ENCODE results near the gene HLA-C.
"Not testable (repeated sequence)": the region's sequence is repeated elsewhere in the genome, so short reads cannot be mapped to it uniquely, and the experiment has no call there.

The HLA-C gene

GRCh38 chr6:31271641-31272357 is at the start of gene HLA-C:
HLA-C (minus strand) TSS chr6:31272092; CDS start chr6:31272071, 21 bp downstream.
- peak in 1 of 2 experiments; percentile 39 for DNase-seq

GRCh38 chr6:31321005-31321707 is 49.3 kb upstream of the HLA-C start:
- no peak for DNase-seq

GRCh38 chr6:31317036-31317435 is 45.1 kb upstream of the HLA-C start:
- no peak for DNase-seq

- DNase-seq, result no peak
Observed at GRCh38 chr6:31309641-31310040, 37.7 kb upstream of the HLA-C start.

GRCh38 chr6:31308845-31309175 is 36.9 kb upstream of the HLA-C start:
- DNase-seq, result no peak

GRCh38 chr6:31308050-31308844 is 36.4 kb upstream of the HLA-C start:
- no peak for DNase-seq

GRCh38 chr6:31307669-31308049 is 35.8 kb upstream of the HLA-C start:
- no peak for DNase-seq

- no peak for DNase-seq
Observed at GRCh38 chr6:31305703-31306219, 33.9 kb upstream of the HLA-C start.

GRCh38 chr6:31304683-31305082 is 32.8 kb upstream of the HLA-C start:
- no peak for DNase-seq

GRCh38 chr6:31300797-31301196 is 28.9 kb upstream of the HLA-C start:
- no peak for DNase-seq

- no peak for DNase-seq
Observed at GRCh38 chr6:31299947-31300346, 28.1 kb upstream of the HLA-C start.

GRCh38 chr6:31299511-31299910 is 27.6 kb upstream of the HLA-C start:
- DNase-seq, result no peak

- no peak for DNase-seq
Observed at GRCh38 chr6:31294056-31294455, 22.2 kb upstream of the HLA-C start.

GRCh38 chr6:31293343-31293742 is 21.5 kb upstream of the HLA-C start:
- no peak for DNase-seq

- DNase-seq, result no peak
Observed at GRCh38 chr6:31289788-31290187, 17.9 kb upstream of the HLA-C start.

GRCh38 chr6:31287619-31288018 is 15.7 kb upstream of the HLA-C start:
- no peak for DNase-seq

GRCh38 chr6:31285982-31286381 is 14.1 kb upstream of the HLA-C start:
- no peak for DNase-seq

GRCh38 chr6:31285486-31285885 is 13.6 kb upstream of the HLA-C start:
- no peak for DNase-seq

GRCh38 chr6:31279647-31280046 is 7.8 kb upstream of the HLA-C start:
- not testable (repeated sequence) for DNase-seq

- DNase-seq, result no peak
Observed at GRCh38 chr6:31272836-31273626, 1.1 kb upstream of the HLA-C start.

GRCh38 chr6:31272436-31272835 is 544 bp upstream of the HLA-C start:
- no peak for DNase-seq

- DNase-seq, result no peak
Observed at GRCh38 chr6:31270788-31271640, 878 bp downstream of the HLA-C start.
